ENCODE data around the gene MAGEF1. TPM values are rescaled to one million over a fixed set of nuclear protein-coding genes. Genes with fewer than 3 reads are reported as not detected.

The MAGEF1 gene
- total and polyA plus RNA-seq, 10 of the 15 experiments (the other 5 are each of a cell fraction or from before 2014, with no cell fraction given), result 2.3 to 62.2 (median 27.1) TPM

GRCh38 chr3:184755315-184755731 lies 43.5 kb upstream of the MAGEF1 start:
- ChIA-PET CTCF (no interaction called here), RAD21 (ENCODE audit: unreplicated experiment) (no interaction called here), SMC1A (ENCODE audit: uncharacterized antibody, unreplicated experiment) (interaction anchor here (1.1 kb wide), 1 partner anchor 16 kb away, joined by 3 read pairs; no protein-coding TSS in a partner anchor), POLR2A (no interaction called here)
- Histone ChIP-seq H3K9ac (ENCODE audit: control insufficient read depth, insufficient read depth, low read length) (no peak overlapping the region), H3K9me3 (replicated peaks; ENCODE audit: control insufficient read depth, insufficient read depth, low read length) (no peaks in the 10 kb centered on the region), H2AFZ (ENCODE audit: control insufficient read depth, low read depth, low read length) (no peak overlapping the region), H3K4me3 (no peak overlapping the region), H4K20me1 (ENCODE audit: control insufficient read depth, insufficient read depth) (no peaks in the 10 kb centered on the region), H3K79me2 (ENCODE audit: control insufficient read depth, insufficient read depth, low read length) (no peaks in the 10 kb centered on the region), H3K36me3 (ENCODE audit: control insufficient read depth in 2 of 2, insufficient read depth in 2 of 2, low read length in 1 of 2) (no peaks in the 10 kb centered on the region), H3K4me2 (ENCODE audit: control insufficient read depth, insufficient read depth) (no peak overlapping the region), H3K27me3 (replicated peaks in 1 of 2; ENCODE audit: control insufficient read depth in 2 of 2, insufficient read depth in 2 of 2, low read length in 1 of 2) (no peaks in the 10 kb centered on the region), H3K4me1 (ENCODE audit: control insufficient read depth, insufficient read depth, low read length) (peaks cover 4% of the 10 kb centered on the region; the same call in 1 of the 2 replicates), H3K27ac (ENCODE audit: control insufficient read depth, insufficient read depth) (no peak overlapping the region)
- no TSS peak for BruUV-seq (replicated peaks)
- intact Hi-C loops (cut with micrococcal nuclease; ENCODE audit: unreplicated experiment), result no loop called here
- FAIRE-seq, result no peak
- in situ Hi-C loops (cut with MboI), result no loop called here
- 30% methylated on average over 8 of the region's 8 CpGs for WGBS (ENCODE audit: insufficient coverage, insufficient replicate concordance, low lambda C conversion rate, missing lambda C conversion rate)
- ATAC-seq, result peak; percentile 17; the same call in 2 of the 3 replicates
- TF ChIP-seq IKZF1 (conservative IDR thresholded peaks at IDR 0.05), result no peak
- no peak for DNase-seq (ENCODE audit: low read depth, low spot score)

DNA sequence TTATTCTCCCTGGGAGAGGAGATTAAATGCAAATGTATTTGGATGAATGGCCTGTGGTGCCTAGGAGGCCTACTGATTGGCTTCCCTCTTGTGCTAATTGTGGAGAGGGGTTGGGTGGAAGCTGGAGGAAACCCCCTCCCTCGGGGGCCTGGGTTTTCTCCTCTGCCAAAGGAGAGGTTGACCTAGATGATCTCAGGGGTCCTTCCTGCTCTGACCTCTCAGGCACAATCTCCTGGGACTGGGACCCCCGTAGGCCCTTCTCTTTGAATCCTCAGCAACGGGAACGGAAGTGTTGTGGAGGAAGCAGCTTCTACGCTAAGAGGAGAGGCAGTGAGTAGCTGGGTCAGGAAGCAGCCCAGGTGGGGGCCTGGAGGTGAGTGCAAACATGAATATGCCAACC lies 40.5 kb upstream of the MAGEF1 start:
- FAIRE-seq (no peak), ATAC-seq (no peak), DNase-seq (ENCODE audit: low read depth, low spot score) (no peak)
- Histone ChIP-seq H3K9me3 (replicated peaks; ENCODE audit: control insufficient read depth, insufficient read depth, low read length) (no peaks in the 10 kb centered on the region), H2AFZ (ENCODE audit: control insufficient read depth, low read depth, low read length) (no peak overlapping the region), H3K4me3 (no peak overlapping the region), H3K27me3 (replicated peaks in 1 of 2; ENCODE audit: control insufficient read depth in 2 of 2, insufficient read depth in 2 of 2, low read length in 1 of 2) (no peaks in the 10 kb centered on the region), H3K4me2 (ENCODE audit: control insufficient read depth, insufficient read depth) (no peak overlapping the region), H3K27ac (ENCODE audit: control insufficient read depth, insufficient read depth) (no peak overlapping the region), H3K79me2 (ENCODE audit: control insufficient read depth, insufficient read depth, low read length) (no peaks in the 10 kb centered on the region), H3K4me1 (ENCODE audit: control insufficient read depth, insufficient read depth, low read length) (peaks cover 13% of the 10 kb centered on the region), H3K9ac (ENCODE audit: control insufficient read depth, insufficient read depth, low read length) (no peak overlapping the region), H3K36me3 (ENCODE audit: control insufficient read depth in 2 of 2, insufficient read depth in 2 of 2, low read length in 1 of 2) (no peaks in the 10 kb centered on the region), H4K20me1 (ENCODE audit: control insufficient read depth, insufficient read depth) (no peaks in the 10 kb centered on the region)
- in situ Hi-C loops (cut with MboI), result no loop called here
- no TSS peak for BruUV-seq (replicated peaks)
- RAD21 ChIA-PET (ENCODE audit: unreplicated experiment), result no interaction called here
- 27% methylated on average over 5 of the region's 5 CpGs for WGBS (ENCODE audit: insufficient coverage, insufficient replicate concordance, low lambda C conversion rate, missing lambda C conversion rate)
- POLR2A ChIA-PET, result no interaction called here
- intact Hi-C loops (cut with micrococcal nuclease; ENCODE audit: unreplicated experiment), result no loop called here
- CTCF ChIA-PET, result interaction anchor here (1.0 kb wide), 1 partner anchor 9 kb away, joined by 3 read pairs; no protein-coding TSS in a partner anchor
- SMC1A ChIA-PET (ENCODE audit: uncharacterized antibody, unreplicated experiment), result no interaction called here
- TF ChIP-seq MTA3 (IDR thresholded peaks at IDR 0.05; ENCODE audit: borderline replicate concordance, low read length) (no peak), CUX1 (IDR thresholded peaks at IDR 0.05; ENCODE audit: insufficient replicate concordance, low read depth, low read length) (no peak), ZNF622 (IDR thresholded peaks at IDR 0.05) (no peak), STAT1 (conservative IDR thresholded peaks at IDR 0.05) (no peak), HDGF (IDR thresholded peaks at IDR 0.05) (no peak), ESRRA (IDR thresholded peaks at IDR 0.05; ENCODE audit: low read length) (no peak), BCL11A (IDR thresholded peaks at IDR 0.05; ENCODE audit: low read depth, low read length) (no peak), PML (IDR thresholded peaks at IDR 0.05; ENCODE audit: low read length) (no peak), BACH1 (IDR thresholded peaks at IDR 0.05; ENCODE audit: borderline replicate concordance) (no peak), TCF3 (IDR thresholded peaks at IDR 0.05; ENCODE audit: borderline replicate concordance, insufficient read depth, low read depth, low read length) (no peak), RBBP5 (conservative IDR thresholded peaks at IDR 0.05) (no peak), KAT2A (conservative IDR thresholded peaks at IDR 0.05; ENCODE audit: control insufficient read depth, low read depth, low read length) (no peak)

Data from GM12878 (cell line).